ENCODE measurements around the gene IL1R1. TPM values are rescaled to one million over a fixed set of nuclear protein-coding genes. Genes with fewer than 3 reads are reported as not detected.
A peak's percentile ranks its signal among the peaks of the same experiment; 100 is the strongest.

The IL1R1 gene
- total and polyA plus RNA-seq, 3 donors from 2014 or later = 35.4 to 51.3 (median 49.6) TPM

GRCh38 chr2:102181376-102181775, 38.8 kb downstream of the IL1R1 start:
- 91 to 93% methylated on average over 5 of the region's 5 CpGs for WGBS, 2 donors
- intact Hi-C loops (cut with DNase I; ENCODE audit: low total_unique reads) = no loop called here
- Histone ChIP-seq H3K27me3 (no peaks in the 10 kb centered on the region), H3K4me3 (no peak overlapping the region), H3K27ac (no peak overlapping the region), H3K9me3 (no peaks in the 10 kb centered on the region), H3K4me1 (no peaks in the 10 kb centered on the region), H3K36me3 (ENCODE audit: low read depth, missing control alignments) (no peaks in the 10 kb centered on the region)
- DNase-seq = no peak
- TF ChIP-seq POLR2A (IDR thresholded peaks at IDR 0.05) (no peak), CTCF (IDR thresholded peaks at IDR 0.05) (no peak)

GRCh38 chr2:102181919-102182635, 39.5 kb downstream of the IL1R1 start:
- TF ChIP-seq POLR2A (IDR thresholded peaks at IDR 0.05) = no peak
- no peak for TF ChIP-seq CTCF (IDR thresholded peaks at IDR 0.05)
- no peaks in the 10 kb centered on the region for H3K9me3 ChIP-seq
- WGBS, 2 donors = 57 to 68% methylated on average over 7 of the region's 7 CpGs
- no peak overlapping the region for H3K27ac ChIP-seq
- DNase-seq = no peak
- no peaks in the 10 kb centered on the region for H3K27me3 ChIP-seq
- no peaks in the 10 kb centered on the region for H3K4me1 ChIP-seq
- H3K4me3 ChIP-seq = no peak overlapping the region
- no peaks in the 10 kb centered on the region for H3K36me3 ChIP-seq (ENCODE audit: low read depth, missing control alignments)
- intact Hi-C loops (cut with DNase I; ENCODE audit: low total_unique reads) = no loop called here

- intact Hi-C loops (cut with DNase I; ENCODE audit: low total_unique reads) = no loop called here
- Histone ChIP-seq H3K27ac (no peak overlapping the region), H3K9me3 (no peaks in the 10 kb centered on the region), H3K27me3 (no peaks in the 10 kb centered on the region), H3K4me1 (no peaks in the 10 kb centered on the region), H3K36me3 (ENCODE audit: low read depth, missing control alignments) (no peaks in the 10 kb centered on the region), H3K4me3 (no peak overlapping the region)
- WGBS, 2 donors = 82 to 86% methylated on average over 2 of the region's 2 CpGs
- no peak for DNase-seq
- TF ChIP-seq CTCF (IDR thresholded peaks at IDR 0.05) (no peak), POLR2A (IDR thresholded peaks at IDR 0.05) (no peak)
Observed at GRCh38 chr2:102184018-102184417, 41.5 kb downstream of the IL1R1 start.

- H3K4me3 ChIP-seq = no peak overlapping the region
- no peak for DNase-seq
- 91 to 96% methylated on average over 1 of the region's 1 CpG for whole genome bisulfite sequencing, 2 donors
- H3K4me1 ChIP-seq = no peaks in the 10 kb centered on the region
- H3K27me3 ChIP-seq = no peaks in the 10 kb centered on the region
- no peaks in the 10 kb centered on the region for H3K36me3 ChIP-seq (ENCODE audit: low read depth, missing control alignments)
- no peak overlapping the region for H3K27ac ChIP-seq
- TF ChIP-seq POLR2A (IDR thresholded peaks at IDR 0.05) (no peak), CTCF (IDR thresholded peaks at IDR 0.05) (no peak)
- H3K9me3 ChIP-seq = no peaks in the 10 kb centered on the region
- intact Hi-C loops (cut with DNase I; ENCODE audit: low total_unique reads) = no loop called here
Observed at GRCh38 chr2:102184568-102184967, 42.0 kb downstream of the IL1R1 start.

GRCh38 chr2:102185347-102185746, 42.8 kb downstream of the IL1R1 start:
- no peaks in the 10 kb centered on the region for H3K9me3 ChIP-seq
- H3K4me1 ChIP-seq = no peaks in the 10 kb centered on the region
- H3K4me3 ChIP-seq = no peak overlapping the region
- TF ChIP-seq CTCF (IDR thresholded peaks at IDR 0.05) = peak; percentile 8 to 60 (median 33)
- no peak for TF ChIP-seq POLR2A (IDR thresholded peaks at IDR 0.05)
- no peaks in the 10 kb centered on the region for H3K36me3 ChIP-seq (ENCODE audit: low read depth, missing control alignments)
- intact Hi-C loops (cut with DNase I; ENCODE audit: low total_unique reads) = no loop called here
- WGBS, 2 donors = 38 to 43% methylated on average over 2 of the region's 2 CpGs
- H3K27ac ChIP-seq = no peak overlapping the region
- no peaks in the 10 kb centered on the region for H3K27me3 ChIP-seq
- no peak for DNase-seq
